Duodenal mucosa (tissue), 2 donors: ENCODE results near the gene CREBRF.
A peak's percentile ranks its signal among the peaks of the same experiment; 100 is the strongest.

Source experiments
- H3K27ac ChIP-seq: one replicate; pipeline ENCODE4 v1.7.0; 2013; ENCODE audit warnings: low read depth, low read length
- H3K27me3 ChIP-seq, 2 donors: one replicate each; pipeline ENCODE4 v1.7.0; 2013; ENCODE audit warnings: low read length in 2 of 2, control low read depth in 1 of 2; ENCODE audit not compliant: insufficient read depth in 2 of 2, control insufficient read depth in 1 of 2
- H3K36me3 ChIP-seq, 2 donors: one replicate each; pipeline ENCODE4 v1.7.0; 2013; ENCODE audit warnings: low read length in 2 of 2, control low read depth in 1 of 2; ENCODE audit not compliant: insufficient read depth in 2 of 2, control insufficient read depth in 1 of 2
- H3K4me1 ChIP-seq, 2 donors: one replicate each; pipeline ENCODE4 v1.7.0; 2013; ENCODE audit warnings: low read length in 2 of 2, control low read depth in 1 of 2; ENCODE audit not compliant: insufficient read depth in 2 of 2, control insufficient read depth in 1 of 2
- H3K4me3 ChIP-seq, 2 donors: one replicate each; pipeline ENCODE4 v1.7.0; 2013; ENCODE audit warnings: low read length in 2 of 2, low read depth in 1 of 2
- H3K9ac ChIP-seq, 2 donors: one replicate each; pipeline ENCODE4 v1.7.0; 2013; ENCODE audit warnings: low read length in 2 of 2, low read depth in 1 of 2
- H3K9me3 ChIP-seq, 2 donors: one replicate each; pipeline ENCODE4 v1.7.0; 2013; ENCODE audit warnings: low read length in 2 of 2, control low read depth in 1 of 2; ENCODE audit not compliant: control insufficient read depth in 1 of 2

CREBRF gene

DNA sequence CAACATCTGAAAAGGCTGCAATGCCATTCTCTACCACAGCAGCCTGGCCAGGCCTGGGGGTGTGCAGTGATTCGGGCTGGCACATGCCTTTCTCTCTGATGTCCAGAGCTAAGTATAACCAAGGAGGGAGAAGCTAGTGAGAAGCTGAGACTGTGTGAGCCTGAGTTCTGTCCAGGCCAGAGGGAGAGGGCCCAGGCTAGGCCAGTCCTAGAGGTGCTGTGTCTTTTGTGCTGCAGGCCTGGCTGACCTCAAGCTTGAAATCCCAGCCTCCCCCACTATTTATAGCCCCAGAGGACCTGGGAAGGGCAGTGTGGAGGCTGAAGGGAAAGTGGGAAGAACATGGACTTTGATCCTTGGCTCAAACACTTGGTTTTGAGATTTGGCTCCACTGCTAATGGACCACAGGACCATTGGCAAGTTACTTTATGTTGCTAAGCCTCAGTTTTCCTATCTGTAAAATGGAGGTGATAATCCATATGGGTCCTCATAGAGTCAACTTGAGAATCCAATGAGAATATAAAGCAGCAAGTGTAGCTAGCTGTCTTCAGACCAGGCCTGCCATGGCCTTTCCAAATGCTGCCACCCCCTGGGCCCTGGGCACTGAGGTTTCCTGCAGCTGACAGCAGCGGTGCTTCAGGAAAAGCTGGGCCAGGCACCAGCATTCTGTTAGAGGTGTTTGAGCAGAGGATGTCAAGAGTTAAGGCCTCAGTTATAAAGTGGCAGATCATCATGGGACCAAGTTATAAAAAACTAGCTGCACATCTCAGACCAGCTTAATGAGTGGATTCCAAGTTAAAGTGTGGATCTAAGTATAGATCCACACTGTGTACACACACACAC, 109.2 kb downstream of the CREBRF start:
- no peak overlapping the region for H3K9ac ChIP-seq
- peaks cover 15 to 25% of the 10 kb centered on the region in 2 donors for H3K36me3 ChIP-seq
- no peak overlapping the region for H3K4me3 ChIP-seq
- H3K27me3 ChIP-seq, result no peaks in the 10 kb centered on the region
- H3K4me1 ChIP-seq, result peaks cover 0 to 7% of the 10 kb centered on the region in 2 donors
- H3K9me3 ChIP-seq, result no peaks in the 10 kb centered on the region
- H3K27ac ChIP-seq, result no peak overlapping the region

- Histone ChIP-seq H3K9me3 (no peaks in the 10 kb centered on the region), H3K4me3 (no peak overlapping the region), H3K4me1 (no peaks in the 10 kb centered on the region), H3K9ac (no peak overlapping the region), H3K27me3 (no peaks in the 10 kb centered on the region), H3K27ac (no peak overlapping the region), H3K36me3 (no peaks in the 10 kb centered on the region)
These were observed 116.0 kb downstream of the CREBRF start for GRCh38 chr5:173172166-173172565.

GRCh38 chr5:173175523-173175922, 119.4 kb downstream of the CREBRF start:
- Histone ChIP-seq H3K4me1 (no peaks in the 10 kb centered on the region), H3K27ac (no peak overlapping the region), H3K36me3 (no peaks in the 10 kb centered on the region), H3K27me3 (no peaks in the 10 kb centered on the region), H3K9ac (no peak overlapping the region), H3K4me3 (no peak overlapping the region), H3K9me3 (peaks cover 0 to 3% of the 10 kb centered on the region in 2 donors)

DNA sequence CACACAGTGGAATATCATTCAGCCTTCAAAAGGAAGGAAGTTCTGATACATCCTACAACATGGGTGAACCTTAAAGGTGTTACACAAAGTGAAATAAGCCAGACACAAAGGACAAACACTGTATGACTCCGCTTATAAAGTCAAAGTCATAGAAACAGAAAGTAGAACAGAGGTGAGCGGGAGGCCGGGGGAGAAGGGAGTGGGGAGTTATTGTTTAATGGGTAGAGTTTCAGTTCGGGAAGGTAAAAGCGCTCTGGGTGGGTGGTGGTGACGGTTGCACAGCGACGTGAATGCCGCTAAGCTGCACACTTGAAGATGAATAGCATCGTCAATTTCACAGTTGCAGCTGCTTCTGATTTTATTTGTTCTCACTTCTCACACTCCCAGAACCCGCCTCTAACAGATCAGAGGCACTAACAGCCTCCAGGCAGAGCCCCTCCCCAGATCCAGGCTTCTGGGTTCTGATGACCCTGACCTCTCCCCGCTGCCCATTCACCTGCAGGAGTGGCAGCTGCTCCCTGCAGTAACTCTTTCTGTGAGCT, 122.3 kb downstream of the CREBRF start:
- Histone ChIP-seq H3K27ac (no peak overlapping the region), H3K4me1 (no peaks in the 10 kb centered on the region), H3K27me3 (no peaks in the 10 kb centered on the region), H3K36me3 (no peaks in the 10 kb centered on the region), H3K9ac (no peak overlapping the region), H3K4me3 (peak overlapping the region in 1 of 2 donors; percentile 9), H3K9me3 (peaks cover 0 to 3% of the 10 kb centered on the region in 2 donors)

DNA sequence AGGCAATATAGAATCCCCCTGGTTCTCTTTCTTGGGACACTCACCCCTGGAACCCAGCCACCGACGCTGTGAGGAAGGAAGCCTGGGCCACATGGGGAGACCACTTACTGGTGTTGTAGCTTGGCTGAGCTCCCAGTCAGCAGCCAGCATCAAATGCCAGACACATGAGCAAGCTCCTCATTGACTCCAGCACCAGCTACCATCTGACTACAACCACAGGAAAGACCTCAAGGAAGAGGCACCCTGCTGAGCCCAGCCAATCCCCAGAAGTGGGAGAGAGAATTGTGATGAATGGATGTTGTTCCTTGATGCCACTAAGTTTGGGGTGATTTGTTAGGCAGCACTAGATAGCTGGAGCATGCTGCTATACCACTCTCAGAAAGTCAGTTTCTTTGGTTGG, 124.2 kb downstream of the CREBRF start:
- no peak overlapping the region for H3K27ac ChIP-seq
- no peaks in the 10 kb centered on the region for H3K36me3 ChIP-seq
- no peaks in the 10 kb centered on the region for H3K27me3 ChIP-seq
- no peaks in the 10 kb centered on the region for H3K4me1 ChIP-seq
- peaks cover 0 to 3% of the 10 kb centered on the region in 2 donors for H3K9me3 ChIP-seq
- no peak overlapping the region for H3K4me3 ChIP-seq
- H3K9ac ChIP-seq, result no peak overlapping the region

- Histone ChIP-seq H3K27ac (no peak overlapping the region), H3K4me1 (no peaks in the 10 kb centered on the region), H3K27me3 (peaks cover 0 to 5% of the 10 kb centered on the region in 2 donors), H3K36me3 (no peaks in the 10 kb centered on the region), H3K9ac (no peak overlapping the region), H3K9me3 (no peaks in the 10 kb centered on the region), H3K4me3 (no peak overlapping the region)
These were observed 131.0 kb downstream of the CREBRF start for GRCh38 chr5:173187054-173187743.

GRCh38 chr5:173188280-173188679, 132.1 kb downstream of the CREBRF start:
- H3K27me3 ChIP-seq, result peaks cover 0 to 5% of the 10 kb centered on the region in 2 donors
- no peaks in the 10 kb centered on the region for H3K36me3 ChIP-seq
- no peak overlapping the region for H3K27ac ChIP-seq
- H3K9ac ChIP-seq, result no peak overlapping the region
- H3K9me3 ChIP-seq, result no peaks in the 10 kb centered on the region
- no peak overlapping the region for H3K4me3 ChIP-seq
- no peaks in the 10 kb centered on the region for H3K4me1 ChIP-seq
